ENCODE measurements around the gene XIRP2. TPM values are rescaled to one million over a fixed set of nuclear protein-coding genes. Genes with fewer than 3 reads are reported as not detected.

The XIRP2 gene
- total and polyA plus RNA-seq, 5 donors from 2014 or later = 0.15 TPM; not detected in 4

GRCh38 chr2:167187978-167188967 is 300.0 kb downstream of the XIRP2 start:
- ATAC-seq (ENCODE audit: low read depth in 2 of 2) = no peak
- peaks cover 0 to 5% (median 0%) of the 10 kb centered on the region in 7 donors for H3K9me3 Mint-ChIP-seq

GRCh38 chr2:167190053-167190452 is 301.8 kb downstream of the XIRP2 start:
- Mint-ChIP-seq H3K9me3 (peaks cover 0 to 4% (median 0%) of the 10 kb centered on the region in 7 donors), H3K4me1 (no peaks in the 10 kb centered on the region), H3K36me3 (no peaks in the 10 kb centered on the region), H3K4me3 (no peak overlapping the region), H3K27ac (no peak overlapping the region), H3K27me3 (no peaks in the 10 kb centered on the region)
- Histone ChIP-seq H3K4me1 (ENCODE audit: control insufficient read depth, insufficient read depth, low read length, poor library complexity, severe bottlenecking) (no peaks in the 10 kb centered on the region), H3K4me3 (ENCODE audit: low read depth, low read length) (no peak overlapping the region), H3K9me3 (ENCODE audit: control insufficient read depth in 2 of 2, low read length in 2 of 2) (no peaks in the 10 kb centered on the region), H3K27me3 (ENCODE audit: control insufficient read depth, insufficient read depth, low read length) (no peaks in the 10 kb centered on the region), H3K36me3 (ENCODE audit: control insufficient read depth, insufficient read depth, low read length) (no peaks in the 10 kb centered on the region), H3K27ac (ENCODE audit: insufficient read depth, low read length, poor library complexity, severe bottlenecking) (no peak overlapping the region)
- DNase-seq (no peak), ATAC-seq (ENCODE audit: low read depth in 2 of 2) (no peak)

More at GRCh38 chr2:167187978-167188967, 300.0 kb downstream of the XIRP2 start:
- Histone ChIP-seq H3K9me3 (ENCODE audit: control insufficient read depth in 2 of 2, low read length in 2 of 2) (no peaks in the 10 kb centered on the region), H3K4me3 (ENCODE audit: low read depth, low read length) (no peak overlapping the region), H3K27ac (ENCODE audit: insufficient read depth, low read length, poor library complexity, severe bottlenecking) (no peak overlapping the region), H3K27me3 (ENCODE audit: control insufficient read depth, insufficient read depth, low read length) (no peaks in the 10 kb centered on the region), H3K36me3 (ENCODE audit: control insufficient read depth, insufficient read depth, low read length) (no peaks in the 10 kb centered on the region), H3K4me1 (ENCODE audit: control insufficient read depth, insufficient read depth, low read length, poor library complexity, severe bottlenecking) (no peaks in the 10 kb centered on the region)
- DNase-seq = no peak
- H3K4me3 Mint-ChIP-seq = no peak overlapping the region
- no peaks in the 10 kb centered on the region for H3K36me3 Mint-ChIP-seq
- H3K27me3 Mint-ChIP-seq = no peaks in the 10 kb centered on the region
- H3K27ac Mint-ChIP-seq = no peak overlapping the region
- no peaks in the 10 kb centered on the region for H3K4me1 Mint-ChIP-seq

GRCh38 chr2:167191588-167191987 is 303.3 kb downstream of the XIRP2 start:
- Histone ChIP-seq H3K9me3 (ENCODE audit: control insufficient read depth in 2 of 2, low read length in 2 of 2) (no peaks in the 10 kb centered on the region), H3K27ac (ENCODE audit: insufficient read depth, low read length, poor library complexity, severe bottlenecking) (no peak overlapping the region), H3K27me3 (ENCODE audit: control insufficient read depth, insufficient read depth, low read length) (no peaks in the 10 kb centered on the region), H3K36me3 (ENCODE audit: control insufficient read depth, insufficient read depth, low read length) (no peaks in the 10 kb centered on the region), H3K4me1 (ENCODE audit: control insufficient read depth, insufficient read depth, low read length, poor library complexity, severe bottlenecking) (no peaks in the 10 kb centered on the region), H3K4me3 (ENCODE audit: low read depth, low read length) (no peak overlapping the region)
- ATAC-seq (ENCODE audit: low read depth in 2 of 2) = no peak
- no peak for DNase-seq
- Mint-ChIP-seq H3K27ac (no peak overlapping the region), H3K4me3 (no peak overlapping the region), H3K4me1 (no peaks in the 10 kb centered on the region), H3K36me3 (no peaks in the 10 kb centered on the region), H3K27me3 (no peaks in the 10 kb centered on the region), H3K9me3 (peaks cover 0 to 3% (median 0%) of the 10 kb centered on the region in 7 donors)

GRCh38 chr2:167192833-167193232 is 304.6 kb downstream of the XIRP2 start:
- no peak for DNase-seq

GRCh38 chr2:167196461-167197252 is 308.4 kb downstream of the XIRP2 start:
- Mint-ChIP-seq H3K27ac (no peak overlapping the region), H3K9me3 (peaks cover 0 to 5% (median 0%) of the 10 kb centered on the region in 7 donors), H3K4me3 (no peak overlapping the region), H3K36me3 (no peaks in the 10 kb centered on the region), H3K4me1 (no peaks in the 10 kb centered on the region), H3K27me3 (no peaks in the 10 kb centered on the region)
- Histone ChIP-seq H3K4me3 (ENCODE audit: low read depth, low read length) (no peak overlapping the region), H3K27me3 (ENCODE audit: control insufficient read depth, insufficient read depth, low read length) (no peaks in the 10 kb centered on the region), H3K9me3 (ENCODE audit: control insufficient read depth in 2 of 2, low read length in 2 of 2) (no peaks in the 10 kb centered on the region), H3K4me1 (ENCODE audit: control insufficient read depth, insufficient read depth, low read length, poor library complexity, severe bottlenecking) (no peaks in the 10 kb centered on the region), H3K27ac (ENCODE audit: insufficient read depth, low read length, poor library complexity, severe bottlenecking) (no peak overlapping the region), H3K36me3 (ENCODE audit: control insufficient read depth, insufficient read depth, low read length) (no peaks in the 10 kb centered on the region)
- DNase-seq = no peak
- ATAC-seq (ENCODE audit: low read depth in 2 of 2) = no peak

More at GRCh38 chr2:167192833-167193232, 304.6 kb downstream of the XIRP2 start:
- Mint-ChIP-seq H3K9me3 (peaks cover 0 to 3% (median 0%) of the 10 kb centered on the region in 7 donors), H3K4me3 (no peak overlapping the region), H3K4me1 (no peaks in the 10 kb centered on the region), H3K27me3 (no peaks in the 10 kb centered on the region), H3K27ac (no peak overlapping the region), H3K36me3 (no peaks in the 10 kb centered on the region)
- H3K27me3 ChIP-seq (ENCODE audit: control insufficient read depth, insufficient read depth, low read length) = no peaks in the 10 kb centered on the region
- H3K4me3 ChIP-seq (ENCODE audit: low read depth, low read length) = no peak overlapping the region
- H3K36me3 ChIP-seq (ENCODE audit: control insufficient read depth, insufficient read depth, low read length) = no peaks in the 10 kb centered on the region
- no peak overlapping the region for H3K27ac ChIP-seq (ENCODE audit: insufficient read depth, low read length, poor library complexity, severe bottlenecking)
- no peaks in the 10 kb centered on the region for H3K4me1 ChIP-seq (ENCODE audit: control insufficient read depth, insufficient read depth, low read length, poor library complexity, severe bottlenecking)
- no peaks in the 10 kb centered on the region for H3K9me3 ChIP-seq (ENCODE audit: control insufficient read depth in 2 of 2, low read length in 2 of 2)
- no peak for ATAC-seq (ENCODE audit: low read depth in 2 of 2)

GRCh38 chr2:167198009-167198408 is 309.7 kb downstream of the XIRP2 start:
- Mint-ChIP-seq H3K4me1 (no peaks in the 10 kb centered on the region), H3K9me3 (peaks cover 0 to 5% (median 0%) of the 10 kb centered on the region in 7 donors), H3K4me3 (no peak overlapping the region), H3K36me3 (no peaks in the 10 kb centered on the region), H3K27ac (no peak overlapping the region), H3K27me3 (no peaks in the 10 kb centered on the region)
- Histone ChIP-seq H3K27ac (ENCODE audit: insufficient read depth, low read length, poor library complexity, severe bottlenecking) (no peak overlapping the region), H3K4me3 (ENCODE audit: low read depth, low read length) (no peak overlapping the region), H3K36me3 (ENCODE audit: control insufficient read depth, insufficient read depth, low read length) (no peaks in the 10 kb centered on the region), H3K27me3 (ENCODE audit: control insufficient read depth, insufficient read depth, low read length) (no peaks in the 10 kb centered on the region), H3K4me1 (ENCODE audit: control insufficient read depth, insufficient read depth, low read length, poor library complexity, severe bottlenecking) (no peaks in the 10 kb centered on the region), H3K9me3 (ENCODE audit: control insufficient read depth in 2 of 2, low read length in 2 of 2) (no peaks in the 10 kb centered on the region)
- DNase-seq (no peak), ATAC-seq (ENCODE audit: low read depth in 2 of 2) (no peak)

- ATAC-seq (ENCODE audit: low read depth in 2 of 2) = no peak
- Mint-ChIP-seq H3K4me1 (no peaks in the 10 kb centered on the region), H3K9me3 (peaks cover 0 to 5% (median 0%) of the 10 kb centered on the region in 7 donors), H3K36me3 (no peaks in the 10 kb centered on the region), H3K4me3 (no peak overlapping the region), H3K27ac (no peak overlapping the region), H3K27me3 (no peaks in the 10 kb centered on the region)
- no peak for DNase-seq
- H3K9me3 ChIP-seq (ENCODE audit: control insufficient read depth in 2 of 2, low read length in 2 of 2) = no peaks in the 10 kb centered on the region
- H3K36me3 ChIP-seq (ENCODE audit: control insufficient read depth, insufficient read depth, low read length) = no peaks in the 10 kb centered on the region
- no peak overlapping the region for H3K27ac ChIP-seq (ENCODE audit: insufficient read depth, low read length, poor library complexity, severe bottlenecking)
- no peaks in the 10 kb centered on the region for H3K4me1 ChIP-seq (ENCODE audit: control insufficient read depth, insufficient read depth, low read length, poor library complexity, severe bottlenecking)
- H3K4me3 ChIP-seq (ENCODE audit: low read depth, low read length) = no peak overlapping the region
- H3K27me3 ChIP-seq (ENCODE audit: control insufficient read depth, insufficient read depth, low read length) = no peaks in the 10 kb centered on the region
Measured at GRCh38 chr2:167198576-167198975, 310.3 kb downstream of the XIRP2 start.
